Adrenal gland (tissue), 12 donors: ENCODE measurements around the gene LBH. TPM values are rescaled to one million over a fixed set of nuclear protein-coding genes. Genes with fewer than 3 reads are reported as not detected.

Experiments used
- DNase-seq, 7 donors: peaks; one replicate each; pipeline ENCODE4 v3.0.0-alpha.2; 2019 to 2020
- H3K27ac ChIP-seq, 5 donors: fragments of 200-600 bp; sonication (generic) in 4 of 5; 1 replicate in 3 of 5; 2 replicates in 2 of 5; pipeline versions ENCODE4 v1.5.1 to v1.8.0; 2016 to 2020; ENCODE audit warnings: mild to moderate bottlenecking in 1 of 5
- H3K27me3 ChIP-seq: fragments of 200-600 bp; 2 replicates; pipeline ENCODE4 v1.8.0; 2021
- H3K36me3 ChIP-seq, 2 donors: fragments of 200-600 bp; replicated peaks in 1 of 2; 1 replicate in 1 of 2; 2 replicates in 1 of 2; pipeline versions ENCODE4 v1.5.1 to v1.8.0; 2018 to 2022
- H3K4me1 ChIP-seq, 2 donors: fragments of 200-600 bp; replicated peaks in 1 of 2; 1 replicate in 1 of 2; 2 replicates in 1 of 2; pipeline versions ENCODE4 v1.5.1 to v1.8.0; 2018 to 2021
- H3K4me3 ChIP-seq, 4 donors: fragments of 200-600 bp; sonication (generic) in 3 of 4; one replicate each; pipeline ENCODE4 v1.5.1; 2016 to 2018
- H3K9me3 ChIP-seq, 3 donors: fragments of 200-600 bp; sonication (generic) in 1 of 3; replicated peaks in 1 of 3; 1 replicate in 2 of 3; 2 replicates in 1 of 3; pipeline versions ENCODE4 v1.5.1 to v1.8.0; 2016 to 2021
- POLR2A ChIP-seq, 2 donors: fragments of 450-650 bp; IDR thresholded peaks; one replicate each; pipeline ENCODE4 v1.6.1; 2017; ENCODE audit warnings: antibody characterized with exemption in 2 of 2, mild to moderate bottlenecking in 2 of 2, moderate library complexity in 1 of 2
- WGBS, 4 donors: extraction: QIAGEN DNeasy Blood & Tissue Kit in 2 of 4; methylation state at CpG; one replicate each; pipeline versions ENCODE4 v1.1.5 to v1.1.7; 2013 to 2017; 5-methylcytosine and 5-hydroxymethylcytosine counted together
- intact Hi-C, 2 donors: fragments of 100-400 bp; cut with DNase I; formaldehyde crosslinking; loops; one replicate each; pipeline versions ENCODE4 v1.14.1 to v1.15.0; 2022 to 2023
- polyA plus RNA-seq, 3 donors: library from polyadenylated mRNA; stranded (reverse); fragments of 200-250 nt in 2 of 3; fragments of 350-450 nt in 1 of 3; fragmentation: Illumina TruSeq in 1 of 3; extraction: RNeasy Lipid Tissue Mini Kit (QIAGEN cat#74804) in 1 of 3; gene quantifications; one replicate each; pipeline ENCODE4 v1.2.3, GENCODE V29; 2013 to 2014
- total RNA-seq, 9 donors: library from RNA; depleted of rRNA in 4 of 9; stranded (reverse); fragments of >200 nt in 4 of 9; fragments of 120-200 nt in 1 of 9; fragmentation: NEBNext Ultra II Directional in 1 of 9; extraction: Animal tissue kit (Norgen Biotek cat#: 25700) in 1 of 9; gene quantifications; one replicate each; pipeline versions ENCODE4 v1.1.0 to v1.2.4, GENCODE V29; 2013 to 2023
- TF ChIP-seq, protein P1 (sequence below), 6 experiments: fragments of 450-650 bp in 4 of 6; fragments of 200-600 bp in 2 of 6; sonication (generic) in 1 of 6; IDR thresholded peaks; 1 replicate in 5 of 6; 2 replicates in 1 of 6; pipeline versions ENCODE4 v1.5.1 to v1.8.0; 2016 to 2021; ENCODE audit warnings: antibody characterized with exemption in 6 of 6, mild to moderate bottlenecking in 2 of 6, moderate library complexity in 1 of 6
- donor health status: healthy with polysubstance abuse.
- donor health status: Bipolar disorder and iron deficiency.
- donor health status: DM: yes; HTN: yes; CAD: no.
- donor health status: DM: no; HTN: no; CAD: no.
- donor health status: DM: no; HTN: no; CAD: no.
- donor health status: DM: yes; HTN: yes; CAD: no.

Gene LBH
- total and polyA plus RNA-seq, 12 donors, result 7.6 to 76.4 (median 11.4) TPM

DNA sequence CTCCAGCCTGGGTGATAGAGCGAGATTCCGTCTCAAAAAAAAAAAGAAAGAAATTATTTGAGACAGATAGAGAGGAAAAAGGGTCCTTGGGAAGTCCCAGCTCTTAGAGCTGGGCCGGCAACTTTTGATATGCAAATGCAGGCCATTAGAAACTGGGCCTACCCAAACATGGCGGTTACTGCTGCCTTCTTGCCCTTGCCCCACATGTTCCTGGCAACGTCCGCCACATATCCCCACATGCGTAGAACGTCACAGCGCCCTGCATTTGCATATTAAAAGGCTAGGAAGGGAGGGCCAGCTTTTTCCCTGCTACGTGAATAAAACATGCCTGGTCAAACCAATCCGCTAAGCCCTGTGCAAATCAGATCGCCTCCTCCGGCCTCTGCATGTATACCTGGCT, 40.7 kb upstream of the LBH start:
- Histone ChIP-seq H3K4me1 (no peaks in the 10 kb centered on the region), H3K36me3 (no peaks in the 10 kb centered on the region), H3K4me3 (no peak overlapping the region), H3K9me3 (no peaks in the 10 kb centered on the region), H3K27ac (no peak overlapping the region), H3K27me3 (no peaks in the 10 kb centered on the region)
- no peak for TF ChIP-seq POLR2A (IDR thresholded peaks at IDR 0.05)
- TF ChIP-seq, protein P1, sequence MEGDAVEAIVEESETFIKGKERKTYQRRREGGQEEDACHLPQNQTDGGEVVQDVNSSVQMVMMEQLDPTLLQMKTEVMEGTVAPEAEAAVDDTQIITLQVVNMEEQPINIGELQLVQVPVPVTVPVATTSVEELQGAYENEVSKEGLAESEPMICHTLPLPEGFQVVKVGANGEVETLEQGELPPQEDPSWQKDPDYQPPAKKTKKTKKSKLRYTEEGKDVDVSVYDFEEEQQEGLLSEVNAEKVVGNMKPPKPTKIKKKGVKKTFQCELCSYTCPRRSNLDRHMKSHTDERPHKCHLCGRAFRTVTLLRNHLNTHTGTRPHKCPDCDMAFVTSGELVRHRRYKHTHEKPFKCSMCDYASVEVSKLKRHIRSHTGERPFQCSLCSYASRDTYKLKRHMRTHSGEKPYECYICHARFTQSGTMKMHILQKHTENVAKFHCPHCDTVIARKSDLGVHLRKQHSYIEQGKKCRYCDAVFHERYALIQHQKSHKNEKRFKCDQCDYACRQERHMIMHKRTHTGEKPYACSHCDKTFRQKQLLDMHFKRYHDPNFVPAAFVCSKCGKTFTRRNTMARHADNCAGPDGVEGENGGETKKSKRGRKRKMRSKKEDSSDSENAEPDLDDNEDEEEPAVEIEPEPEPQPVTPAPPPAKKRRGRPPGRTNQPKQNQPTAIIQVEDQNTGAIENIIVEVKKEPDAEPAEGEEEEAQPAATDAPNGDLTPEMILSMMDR (IDR thresholded peaks at IDR 0.05), result no peak
- DNase-seq, result no peak
- intact Hi-C loops, result no loop called here
- 85 to 91% (median 90%) methylated on average over 13 of the region's 13 CpGs for WGBS, 4 donors

DNA sequence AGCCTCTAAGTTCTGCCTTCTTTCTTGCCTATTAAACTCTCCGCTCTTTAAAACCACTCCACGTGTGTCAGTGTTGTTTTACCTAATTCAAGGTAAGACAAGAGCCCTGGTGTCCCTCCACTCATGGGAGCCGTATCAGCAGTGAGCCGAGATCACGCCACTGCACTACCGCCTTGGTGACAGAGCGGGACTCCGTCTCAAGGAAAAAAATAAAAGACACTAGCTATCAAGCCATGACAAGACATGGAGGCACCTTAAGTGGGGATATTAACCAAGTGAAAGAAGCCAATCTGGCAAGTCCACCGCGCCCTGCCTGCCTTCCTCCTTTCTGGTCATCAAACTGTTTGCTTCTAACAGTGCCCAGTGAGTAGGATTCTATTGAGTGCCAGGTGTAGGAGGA, 40.2 kb upstream of the LBH start:
- H3K36me3 ChIP-seq, result no peaks in the 10 kb centered on the region
- no peak for DNase-seq
- WGBS, 4 donors, result 93 to 96% (median 94%) methylated on average over 10 of the region's 10 CpGs
- intact Hi-C loops, result no loop called here
- no peak overlapping the region for H3K27ac ChIP-seq
- H3K4me3 ChIP-seq, result no peak overlapping the region
- H3K27me3 ChIP-seq, result no peaks in the 10 kb centered on the region
- no peaks in the 10 kb centered on the region for H3K9me3 ChIP-seq
- no peaks in the 10 kb centered on the region for H3K4me1 ChIP-seq
- no peak for TF ChIP-seq POLR2A (IDR thresholded peaks at IDR 0.05)
- TF ChIP-seq, protein P1 (IDR thresholded peaks at IDR 0.05), result no peak

DNA sequence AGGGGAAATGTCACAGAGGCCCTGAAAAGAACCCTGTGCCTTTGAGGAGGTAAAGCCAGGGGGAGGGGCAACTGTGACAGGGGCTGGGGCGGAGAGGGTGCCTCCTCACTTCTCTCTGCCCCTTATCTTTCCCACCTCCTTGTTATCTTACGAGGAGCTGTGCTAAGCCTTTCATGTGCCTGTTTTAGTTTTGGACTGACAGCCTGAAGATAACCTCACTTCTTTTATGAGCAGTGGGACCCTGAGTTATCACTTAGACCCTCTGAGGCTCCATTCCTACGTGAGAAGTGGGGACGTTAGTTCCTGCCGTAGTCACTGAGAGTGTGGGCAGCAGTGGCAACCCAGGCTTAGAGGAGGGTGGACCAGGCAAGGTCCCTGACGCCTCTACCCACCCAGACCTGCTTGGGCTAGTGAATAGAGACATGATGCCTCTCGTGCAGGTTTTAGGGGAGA, 39.5 kb upstream of the LBH start:
- intact Hi-C loops, result no loop called here
- Histone ChIP-seq H3K9me3 (no peaks in the 10 kb centered on the region), H3K4me3 (no peak overlapping the region), H3K36me3 (no peaks in the 10 kb centered on the region), H3K27me3 (no peaks in the 10 kb centered on the region), H3K27ac (no peak overlapping the region), H3K4me1 (no peaks in the 10 kb centered on the region)
- 72 to 84% (median 79%) methylated on average over 6 to 7 of the region's 7 CpGs for WGBS, 4 donors
- TF ChIP-seq, protein P1 (IDR thresholded peaks at IDR 0.05), result no peak
- TF ChIP-seq POLR2A (IDR thresholded peaks at IDR 0.05), result no peak
- DNase-seq, result no peak

DNA sequence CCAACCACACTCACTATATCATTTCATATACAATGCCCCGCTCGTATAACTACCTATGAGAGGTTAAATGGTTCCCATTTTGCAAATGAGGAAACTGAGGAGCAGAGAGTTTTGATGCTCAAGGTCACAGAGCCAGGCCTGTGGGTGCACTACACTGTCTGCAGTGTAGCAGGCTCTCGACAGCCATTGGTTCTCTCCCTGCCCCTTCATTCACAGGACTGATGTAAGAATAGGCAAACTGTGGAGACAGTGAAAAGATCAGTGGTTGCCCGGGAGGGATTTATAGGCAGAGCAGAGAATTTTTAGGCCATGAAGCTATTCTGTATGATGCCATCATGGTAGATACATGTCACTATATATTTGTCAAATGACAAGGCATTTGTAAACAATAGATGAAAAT, 39.0 kb upstream of the LBH start:
- WGBS, 4 donors, result 82 to 92% (median 88%) methylated on average over 4 of the region's 4 CpGs
- peak in 1 of 7 donors; percentile 35 for DNase-seq
- intact Hi-C loops, result no loop called here
- H3K9me3 ChIP-seq, result no peaks in the 10 kb centered on the region
- H3K4me1 ChIP-seq, result no peaks in the 10 kb centered on the region
- TF ChIP-seq, protein P1 (IDR thresholded peaks at IDR 0.05), result no peak
- no peak for TF ChIP-seq POLR2A (IDR thresholded peaks at IDR 0.05)
- H3K27ac ChIP-seq, result no peak overlapping the region
- no peaks in the 10 kb centered on the region for H3K36me3 ChIP-seq
- no peak overlapping the region for H3K4me3 ChIP-seq
- H3K27me3 ChIP-seq, result no peaks in the 10 kb centered on the region
